HCT116 (cell line): Measurements from ENCODE around the gene FREY1. TPM values are rescaled to one million over a fixed set of nuclear protein-coding genes. Genes with fewer than 3 reads are reported as not detected.
A peak's percentile ranks its signal among the peaks of the same experiment; 100 is the strongest.

ENCODE experiments used
- ATAC-seq: fragments of 200-7000 bp; cut with Tn5 transposase; 2 replicates; pipeline ENCODE4 v1.9.1; 2020; ENCODE audit warnings: mild to moderate bottlenecking, moderate library complexity
- BruUV-seq: library from RNA; stranded (reverse); fragments of 400-500 nt; replicated peaks from 2 replicates; lab custom pipeline; 2021; lab: Mats Ljungman, UMichigan
- CTCF ChIA-PET: fragments of 300-600 bp; sonication (Branson Sonifier 250); formaldehyde crosslinking; loops from one replicate; lab custom pipeline; 2021; ENCODE audit warnings: antibody characterized with exemption; lab: Charles Lee
- POLR2A ChIA-PET: fragments of 300-600, 350-600 bp; sonication (Branson Sonifier 250); formaldehyde crosslinking; loops from one replicate; lab custom pipeline; 2021; ENCODE audit warnings: antibody characterized with exemption; lab: Charles Lee
- RAD21 ChIA-PET, 2 experiments: fragments of 300-600 bp; sonication (Branson Sonifier 250); formaldehyde crosslinking; loops; one replicate each; lab custom pipeline; 2023; ENCODE audit warnings: low total read pairs in 2 of 2; ENCODE audit not compliant: uncharacterized antibody in 2 of 2, unreplicated experiment in 2 of 2, low non-redundant PET in 1 of 2; lab: Charles Lee
- DNase-seq: peaks from one replicate; pipeline ENCODE4 v3.0.0-alpha.2; 2010; ENCODE audit warnings: low read depth, low spot score
- H2AFZ ChIP-seq: fragments of 200-600 bp; shearing (Covaris generic), sonication (generic); 2 replicates; pipeline ENCODE4 v1.6.1; 2017; ENCODE audit warnings: low read depth, mixed run types, mixed read lengths, antibody characterized with exemption, low read length; ENCODE audit not compliant: poor library complexity, severe bottlenecking
- H3K27ac ChIP-seq: 2 replicates; pipeline ENCODE4 v1.5.1; 2012; ENCODE audit warnings: low read depth, low read length
- H3K27me3 ChIP-seq: fragments of 200-600 bp; sonication (generic); 2 replicates; pipeline ENCODE4 v1.6.1; 2016; ENCODE audit warnings: mixed run types, low read length, mixed read lengths; ENCODE audit not compliant: insufficient read depth
- H3K36me3 ChIP-seq, 2 experiments: fragments of 200-500 bp in 1 of 2; fragments of 200-600 bp in 1 of 2; sonication (Bioruptor generic) in 1 of 2; sonication (generic) in 1 of 2; 2 replicates each; pipeline versions ENCODE4 v1.5.1 to v1.6.1; 2014 to 2016; ENCODE audit warnings: low read length in 2 of 2, inconsistent platforms in 1 of 2, mixed read lengths in 1 of 2, mixed run types in 1 of 2; ENCODE audit not compliant: insufficient read depth in 2 of 2, control insufficient read depth in 1 of 2
- H3K4me1 ChIP-seq, 2 experiments: fragments of 200-600 bp in 1 of 2; sonication (generic) in 1 of 2; 2 replicates each; pipeline versions ENCODE4 v1.5.1 to v1.6.1; 2012 to 2017; ENCODE audit warnings: low read length in 2 of 2, inconsistent platforms in 1 of 2, mild to moderate bottlenecking in 1 of 2, mixed read lengths in 1 of 2, mixed run types in 1 of 2, moderate library complexity in 1 of 2; ENCODE audit not compliant: insufficient read depth in 2 of 2, control insufficient read depth in 1 of 2
- H3K4me2 ChIP-seq: fragments of 200-600 bp; sonication (generic); 2 replicates; pipeline ENCODE4 v1.6.1; 2017; ENCODE audit warnings: mixed run types, low read length, mixed read lengths
- H3K4me3 ChIP-seq, 2 experiments: fragments of 200-600 bp in 1 of 2; sonication (generic) in 1 of 2; replicated peaks in 1 of 2; 2 replicates each; pipeline ENCODE4 v1.5.1; 2011 to 2016; ENCODE audit warnings: low read length in 2 of 2, control low read depth in 1 of 2, low read depth in 1 of 2, mild to moderate bottlenecking in 1 of 2, mixed read lengths in 1 of 2, mixed run types in 1 of 2
- H3K79me2 ChIP-seq: fragments of 200-600 bp; sonication (generic); 2 replicates; pipeline ENCODE4 v1.6.1; 2017; ENCODE audit warnings: mild to moderate bottlenecking, mixed run types, low read length, moderate library complexity, mixed read lengths; ENCODE audit not compliant: insufficient read depth
- H3K9ac ChIP-seq: fragments of 200-600 bp; sonication (generic); 2 replicates; pipeline ENCODE4 v1.6.1; 2016; ENCODE audit warnings: low read length, mixed read lengths
- H3K9me2 ChIP-seq: fragments of 200-600 bp; sonication (generic), shearing (Covaris generic); 2 replicates; pipeline ENCODE4 v1.6.1; 2017; ENCODE audit warnings: mixed run types, mild to moderate bottlenecking, moderate library complexity; ENCODE audit not compliant: insufficient read depth
- H3K9me3 ChIP-seq, 2 experiments: fragments of 200-500 bp in 1 of 2; fragments of 200-600 bp in 1 of 2; sonication (Bioruptor generic) in 1 of 2; sonication (generic) in 1 of 2; 2 replicates each; pipeline ENCODE4 v1.6.1; 2014 to 2017; ENCODE audit warnings: low read length in 2 of 2, mixed read lengths in 2 of 2, inconsistent platforms in 1 of 2, low read depth in 1 of 2, mild to moderate bottlenecking in 1 of 2, mixed run types in 1 of 2, moderate library complexity in 1 of 2; ENCODE audit not compliant: control insufficient read depth in 1 of 2, insufficient read depth in 1 of 2
- H4K20me1 ChIP-seq: fragments of 200-600 bp; sonication (generic), shearing (Covaris generic); 2 replicates; pipeline ENCODE4 v1.6.1; 2017; ENCODE audit warnings: mixed run types, mild to moderate bottlenecking, moderate library complexity; ENCODE audit not compliant: insufficient read depth
- ATF3 ChIP-seq: IDR thresholded peaks from 2 replicates; pipeline ENCODE4 v1.6.1; 2012
- EGR1 ChIP-seq: IDR thresholded peaks from 2 replicates; pipeline ENCODE4 v1.6.1; 2012; ENCODE audit warnings: low read depth
- MAX ChIP-seq: IDR thresholded peaks from 2 replicates; pipeline ENCODE4 v1.6.1; 2012
- POLR2A ChIP-seq: IDR thresholded peaks from 2 replicates; pipeline ENCODE4 v1.7.0; 2011; ENCODE audit warnings: borderline replicate concordance; ENCODE audit not compliant: insufficient read depth, insufficient read length; ENCODE audit errors: extremely low read depth
- POLR2AphosphoS5 ChIP-seq: IDR thresholded peaks from 2 replicates; pipeline ENCODE4 v1.6.1; 2011; ENCODE audit warnings: mild to moderate bottlenecking, low read depth, low read length, moderate library complexity
- REST ChIP-seq: IDR thresholded peaks from 2 replicates; pipeline ENCODE4 v1.6.1; 2012; ENCODE audit warnings: low read depth
- SIN3A ChIP-seq: IDR thresholded peaks from 2 replicates; pipeline ENCODE4 v1.6.1; 2012; ENCODE audit warnings: low read depth
- SP1 ChIP-seq: IDR thresholded peaks from 2 replicates; pipeline ENCODE4 v1.6.1; 2012; ENCODE audit warnings: low read depth
- ZFX ChIP-seq: fragments of 450-650 bp; IDR thresholded peaks from 2 replicates; pipeline ENCODE4 v1.6.1; 2017
- intact Hi-C: fragments of 100-400 bp; cut with micrococcal nuclease; formaldehyde crosslinking; loops from 2 replicates; pipeline ENCODE4 v1.10.0; 2022
- total RNA-seq: library from RNA; stranded (reverse); gene quantifications from one replicate; pipeline ENCODE4 v1.2.1, GENCODE V29; 2021; ENCODE audit not compliant: unreplicated experiment

Gene FREY1
- total RNA-seq, 1 experiment from 2014 or later, result 0.96 TPM

DNA sequence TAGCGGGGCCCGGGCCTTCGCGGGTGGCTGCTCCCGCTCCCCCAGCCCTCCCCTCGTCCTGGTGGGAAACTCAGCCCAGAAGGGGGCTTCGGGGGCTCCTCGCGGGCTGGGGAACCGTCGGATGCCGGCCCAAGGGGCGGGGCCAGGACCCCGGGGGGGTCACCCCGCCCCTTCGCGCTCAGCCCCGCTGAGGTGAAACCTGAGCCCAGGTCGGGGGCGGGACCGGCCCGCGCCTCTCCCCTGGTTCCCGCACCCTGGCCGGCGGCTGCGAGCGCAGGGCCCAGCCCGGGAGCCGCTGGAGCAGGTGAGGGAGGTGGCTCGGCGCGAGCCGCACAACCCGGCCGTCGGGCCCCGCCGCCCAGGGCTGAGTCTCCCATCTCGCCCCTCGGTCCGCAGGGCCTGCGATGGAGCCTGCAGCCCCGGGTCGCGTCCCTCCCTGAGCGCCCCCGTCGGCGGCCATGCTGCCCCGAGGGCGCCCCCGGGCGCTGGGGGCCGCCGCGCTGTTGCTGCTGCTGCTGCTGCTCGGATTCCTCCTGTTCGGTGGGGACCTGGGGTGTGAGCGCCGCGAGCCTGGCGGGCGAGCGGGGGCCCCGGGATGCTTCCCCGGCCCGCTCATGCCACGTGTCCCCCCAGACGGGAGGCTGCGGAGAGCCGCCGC lies 15.5 kb upstream of the FREY1 start, which contains the start of gene LARGE2:
LARGE2 (plus strand) TSS at position 232 of the 658 bp plus-strand sequence; CDS start at position 459, 227 bp downstream.
- no peak for DNase-seq
- no peaks in the 10 kb centered on the region for H3K27me3 ChIP-seq

More for the DNA sequence above, 15.5 kb upstream of the FREY1 start, which contains the start of gene LARGE2:
- Histone ChIP-seq H3K27ac (peak within 1 kb of the TSS; percentile 88), H2AFZ (peak within 1 kb of the TSS; percentile 41), H3K4me1 (peaks cover 17 to 26% of the 10 kb centered on the region in 2 experiments), H4K20me1 (no peaks in the 10 kb centered on the region), H3K4me2 (peak within 1 kb of the TSS; percentile 95), H3K9me2 (no peaks in the 10 kb centered on the region), H3K36me3 (peaks cover 0 to 23% of the 10 kb centered on the region in 2 experiments), H3K4me3 (peak within 1 kb of the TSS; percentile 66 to 91), H3K79me2 (peaks cover 15% of the 10 kb centered on the region), H3K9me3 (no peaks in the 10 kb centered on the region), H3K9ac (peak within 1 kb of the TSS; percentile 84)
- CTCF ChIA-PET, result no interaction called here
- POLR2A ChIA-PET, result no interaction called here
- RAD21 ChIA-PET, result interaction anchor here in 1 of 2 experiments (0.6 kb wide), 1 partner anchor 43 kb away, joined by 3 read pairs; no protein-coding TSS in a partner anchor
- peak; percentile 66 for ATAC-seq
- intact Hi-C loops, result no loop called here
- peak; percentile 77 for TF ChIP-seq EGR1
- TF ChIP-seq SP1, result peak; percentile 61; the same call in 1 of the 2 replicates
- peak; percentile 35 for TF ChIP-seq POLR2A
- peak; percentile 59; the same call in 1 of the 2 replicates for TF ChIP-seq SIN3A
- no peak; the same call in 1 of the 2 replicates for TF ChIP-seq MAX
- peak; percentile 82; the same call in 1 of the 2 replicates for TF ChIP-seq ZFX
- peak; percentile 72; the same call in 1 of the 2 replicates for TF ChIP-seq POLR2AphosphoS5
- no peak for TF ChIP-seq REST
- TF ChIP-seq ATF3, result no peak
- no TSS peak for BruUV-seq
